Stimulated activated CD4-positive, alpha-beta T cell treated with anti-CD3 and anti-CD28 coated beads, Interleukin-12 subunit alpha, Interleukin-12 subunit beta, amount 100 ng/mL, for 24 hours (primary cell): ENCODE data around the gene SLC35A3.
"Not testable (repeated sequence)": the region's sequence is repeated elsewhere in the genome, so short reads cannot be mapped to it uniquely, and the experiment has no call there.

Source experiments
- DNase-seq, 2 experiments: peaks; one replicate each; pipeline ENCODE4 v3.0.0-alpha.2; 2020; ENCODE audit warnings: low read depth in 2 of 2

SLC35A3 gene

GRCh38 chr1:100035214-100035613, 65.4 kb downstream of the SLC35A3 start:
- DNase-seq: no peak

GRCh38 chr1:100036718-100037655, 67.2 kb downstream of the SLC35A3 start:
- no peak for DNase-seq

GRCh38 chr1:100037656-100037926, 67.8 kb downstream of the SLC35A3 start:
- DNase-seq: no peak

GRCh38 chr1:100037927-100038659, 68.3 kb downstream of the SLC35A3 start:
- DNase-seq: peak; percentile 79 to 82

- peak; percentile 58 to 69 for DNase-seq
Observed at GRCh38 chr1:100038660-100039287, 69.0 kb downstream of the SLC35A3 start.

- DNase-seq: no peak
Observed at GRCh38 chr1:100039591-100039990, 69.8 kb downstream of the SLC35A3 start.

- DNase-seq: no peak
Observed at GRCh38 chr1:100045206-100045605, 75.4 kb downstream of the SLC35A3 start.

GRCh38 chr1:100047235-100047708, 77.5 kb downstream of the SLC35A3 start:
- DNase-seq: not testable (repeated sequence)

GRCh38 chr1:100050139-100050538, 80.3 kb downstream of the SLC35A3 start:
- no peak for DNase-seq

- DNase-seq: no peak
Observed at GRCh38 chr1:100051401-100051800, 81.6 kb downstream of the SLC35A3 start.

- no peak for DNase-seq
Observed at GRCh38 chr1:100051893-100052292, 82.1 kb downstream of the SLC35A3 start.

- DNase-seq: no peak
Observed at GRCh38 chr1:100053119-100053518, 83.3 kb downstream of the SLC35A3 start.

GRCh38 chr1:100053727-100054126, 83.9 kb downstream of the SLC35A3 start:
- no peak for DNase-seq

GRCh38 chr1:100061681-100062080, 91.9 kb downstream of the SLC35A3 start:
- DNase-seq: no peak

GRCh38 chr1:100065183-100065968, 95.6 kb downstream of the SLC35A3 start:
- DNase-seq: no peak

GRCh38 chr1:100065969-100066227, 96.1 kb downstream of the SLC35A3 start:
- no peak for DNase-seq

- DNase-seq: no peak
Observed at GRCh38 chr1:100070201-100070939, 100.6 kb downstream of the SLC35A3 start.

- DNase-seq: no peak
Observed at GRCh38 chr1:100073531-100073930, 103.7 kb downstream of the SLC35A3 start.

GRCh38 chr1:100074604-100075395, 105.0 kb downstream of the SLC35A3 start:
- no peak for DNase-seq

GRCh38 chr1:100075773-100076172, 106.0 kb downstream of the SLC35A3 start:
- DNase-seq: no peak
